HG03521 (cell line): ENCODE results near the gene SLC17A9.
A peak's percentile ranks its signal among the peaks of the same experiment; 100 is the strongest.

Experiments
- ATAC-seq: cut with Tn5 transposase; IDR thresholded peaks from one replicate; pipeline ENCODE4 v1.9.1; 2021; ENCODE audit warnings: mild to moderate bottlenecking, moderate library complexity; ENCODE audit not compliant: unreplicated experiment

Gene SLC17A9

GRCh38 chr20:62966212-62967148 lies 14.0 kb downstream of the SLC17A9 start:
- no peak for ATAC-seq

GRCh38 chr20:62967149-62967501 lies 14.6 kb downstream of the SLC17A9 start:
- ATAC-seq: no peak

- ATAC-seq: no peak
Measured at GRCh38 chr20:62967628-62968351, 15.3 kb downstream of the SLC17A9 start.

- no peak for ATAC-seq
Measured at GRCh38 chr20:62968378-62969178, 16.1 kb downstream of the SLC17A9 start.

- no peak for ATAC-seq
Measured at GRCh38 chr20:62969179-62969760, 16.8 kb downstream of the SLC17A9 start.

GRCh38 chr20:62969939-62970306 lies 17.4 kb downstream of the SLC17A9 start:
- no peak for ATAC-seq

- ATAC-seq: no peak
Measured at GRCh38 chr20:62970307-62971210, 18.1 kb downstream of the SLC17A9 start.

GRCh38 chr20:62971211-62971949 lies 18.9 kb downstream of the SLC17A9 start:
- ATAC-seq: no peak

- ATAC-seq: no peak
Measured at GRCh38 chr20:62971950-62972844, 19.7 kb downstream of the SLC17A9 start.

- no peak for ATAC-seq
Measured at GRCh38 chr20:62972845-62973745, 20.6 kb downstream of the SLC17A9 start.

- ATAC-seq: no peak
Measured at GRCh38 chr20:62975251-62975760, 22.8 kb downstream of the SLC17A9 start.

GRCh38 chr20:62975812-62976508 lies 23.5 kb downstream of the SLC17A9 start:
- no peak for ATAC-seq

- no peak for ATAC-seq
Measured at GRCh38 chr20:62976886-62977285, 24.4 kb downstream of the SLC17A9 start.

- ATAC-seq: peak; percentile 52
Measured at GRCh38 chr20:62977613-62978560, 25.4 kb downstream of the SLC17A9 start.

GRCh38 chr20:62978561-62978943 lies 26.0 kb downstream of the SLC17A9 start:
- no peak for ATAC-seq
